ENCODE data around the gene TLE2. TPM values are rescaled to one million over a fixed set of nuclear protein-coding genes. Genes with fewer than 3 reads are reported as not detected.
"Not testable (repeated sequence)": the region's sequence is repeated elsewhere in the genome, so short reads cannot be mapped to it uniquely, and the experiment has no call there.

TLE2 gene
- polyA plus RNA-seq, 4 donors, result 39.1 to 68.7 (median 43.7) TPM

DNA sequence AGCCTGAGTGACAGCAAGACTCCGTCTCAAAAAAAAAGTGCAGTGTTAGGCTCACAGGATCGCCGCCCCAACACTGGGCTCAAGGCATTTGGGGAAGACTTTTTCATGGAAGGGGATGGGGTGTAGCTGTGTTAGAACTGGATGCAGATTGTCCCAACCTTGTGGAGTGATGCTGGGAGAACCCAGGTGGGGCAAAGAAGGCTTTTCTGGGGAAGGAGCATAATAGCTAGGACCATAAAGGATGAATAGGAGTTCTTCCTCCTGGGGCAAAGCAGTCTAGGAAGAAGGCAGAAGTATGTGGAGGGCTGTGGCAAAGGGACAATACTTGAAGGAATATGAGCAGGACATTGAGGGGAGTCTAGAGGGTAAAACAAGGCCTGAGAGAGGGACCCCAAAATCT, 40.5 kb downstream of the TLE2 start:
- DNase-seq (ENCODE audit: low read depth in 4 of 4, low spot score in 3 of 4), result no peak

DNA sequence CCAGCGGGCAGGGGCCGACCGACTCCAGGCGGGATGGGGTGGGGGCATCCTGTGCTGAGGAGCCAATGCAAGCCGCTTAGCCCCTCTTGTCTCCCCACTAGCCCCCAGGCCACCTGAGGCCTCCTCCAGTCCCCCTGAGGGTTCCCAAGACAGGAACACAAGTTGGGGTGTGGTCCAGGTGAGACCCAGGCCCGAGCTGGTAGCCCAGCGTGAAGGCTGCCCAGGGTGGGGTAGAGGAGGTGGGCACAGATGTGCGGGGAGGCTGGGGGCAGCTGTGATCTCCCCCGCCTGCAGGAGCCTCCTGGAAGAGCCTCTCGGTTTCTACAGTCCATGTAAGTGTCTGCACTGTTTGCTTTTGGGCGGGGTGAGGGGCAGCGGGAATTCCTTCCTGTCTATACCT, 41.3 kb downstream of the TLE2 start:
- DNase-seq (ENCODE audit: low read depth in 4 of 4, low spot score in 3 of 4), result no peak

DNA sequence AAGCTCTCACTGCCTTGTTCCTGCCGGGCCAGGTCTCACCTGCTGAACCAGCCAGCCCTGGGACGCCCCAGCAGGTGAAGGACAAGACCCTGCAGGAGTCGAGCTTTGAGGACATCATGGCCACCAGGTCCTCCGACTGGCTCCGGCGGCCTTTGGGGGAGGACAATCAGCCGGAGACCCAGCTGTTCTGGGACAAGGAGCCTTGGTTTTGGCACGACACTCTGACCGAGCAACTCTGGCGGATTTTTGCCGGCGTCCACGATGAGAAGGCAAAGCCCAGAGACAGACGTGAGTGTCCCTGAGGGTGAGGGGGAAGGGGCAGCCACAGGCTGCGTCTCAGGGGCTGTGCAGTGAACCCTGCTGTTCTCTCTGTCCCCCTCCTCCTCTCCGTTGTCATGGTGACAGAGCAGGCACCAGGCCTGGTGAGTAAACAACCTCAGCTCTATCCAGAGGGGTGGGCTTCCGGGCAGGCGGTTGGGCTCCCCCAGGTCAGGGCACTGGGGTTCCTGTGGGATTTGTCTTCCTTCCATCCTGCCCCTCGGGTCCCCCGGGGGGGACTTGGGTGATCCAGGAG, 42.0 kb downstream of the TLE2 start:
- no peak for DNase-seq (ENCODE audit: low read depth in 4 of 4, low spot score in 3 of 4)

DNA sequence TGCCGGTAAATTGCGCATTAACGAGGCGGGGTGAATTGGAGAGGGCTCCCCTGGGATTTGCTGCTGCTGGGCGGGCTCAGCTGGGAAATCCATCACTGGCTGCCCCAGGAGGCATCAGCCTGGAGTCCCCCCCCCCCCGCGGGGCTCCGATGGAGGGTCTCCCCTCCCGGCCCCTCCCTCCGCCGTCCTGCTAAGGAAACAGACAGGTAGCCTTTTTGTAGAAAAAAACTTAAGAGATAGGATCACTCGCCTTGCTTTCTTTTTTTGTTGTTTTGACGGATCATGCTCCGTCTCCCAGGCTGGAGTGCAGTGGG, 44.9 kb downstream of the TLE2 start:
- DNase-seq (ENCODE audit: low read depth in 4 of 4, low spot score in 3 of 4), result no peak

DNA sequence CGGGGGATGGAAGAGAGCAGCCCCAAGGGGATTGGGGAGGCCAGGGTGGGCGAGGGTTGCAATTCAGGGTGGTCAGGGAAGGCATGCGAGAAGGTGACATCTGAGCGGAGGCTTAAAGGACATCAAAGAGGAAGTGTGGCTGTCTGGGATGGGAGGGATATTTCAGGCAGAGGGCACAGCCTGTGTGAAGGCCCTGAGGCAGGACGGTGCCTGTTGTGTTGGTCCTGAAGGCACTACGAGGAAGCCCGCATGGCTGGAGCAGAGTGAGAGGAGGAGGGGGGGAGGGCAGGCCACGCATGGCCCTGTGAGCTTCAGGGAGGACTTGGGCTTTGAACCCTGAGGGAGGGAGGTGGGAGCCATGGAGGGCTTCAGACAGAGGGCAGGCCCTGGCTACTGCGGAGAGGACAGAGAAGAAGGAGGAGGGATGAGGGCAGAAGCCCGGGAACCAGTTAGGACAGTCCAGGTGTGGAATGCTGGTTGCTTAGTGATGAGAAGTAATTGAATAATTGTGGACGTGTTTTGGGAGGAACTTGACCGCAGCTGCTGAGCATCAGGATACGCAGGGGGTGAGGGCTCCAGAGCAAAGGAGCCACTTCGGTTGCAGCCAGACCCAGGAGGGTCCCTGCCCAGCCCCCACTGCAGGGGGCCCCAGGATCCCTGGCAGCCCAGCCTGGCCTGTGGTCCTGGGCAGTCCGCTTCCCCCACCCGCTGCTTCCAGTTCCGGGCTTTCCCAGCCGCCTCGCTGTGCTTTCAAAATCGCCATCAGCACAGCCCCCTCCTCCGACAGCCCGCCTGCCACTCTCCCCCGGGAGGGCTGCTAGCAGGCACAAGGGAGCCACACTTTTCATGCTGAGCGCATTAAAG, 45.5 kb downstream of the TLE2 start:
- DNase-seq (ENCODE audit: low read depth in 4 of 4, low spot score in 3 of 4), result no peak

DNA sequence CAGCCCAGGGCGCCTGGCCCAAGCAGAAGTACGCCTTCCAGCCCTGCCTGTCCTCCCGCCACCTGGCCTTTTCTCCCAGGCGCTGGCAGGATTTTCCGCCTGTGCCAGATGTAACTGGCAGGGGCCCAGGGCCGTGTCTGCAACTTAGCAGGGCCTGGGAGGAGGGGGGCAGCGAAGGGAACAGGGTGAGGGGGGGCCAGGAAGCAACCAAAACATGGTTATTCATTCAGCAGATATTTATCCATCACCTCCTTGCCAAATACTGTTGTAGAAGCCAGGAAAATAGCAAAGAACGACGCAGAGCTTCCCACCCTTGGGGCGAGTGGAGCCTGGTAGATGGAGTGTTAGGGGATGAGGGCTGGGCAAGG, 46.1 kb downstream of the TLE2 start:
- no peak for DNase-seq (ENCODE audit: low read depth in 4 of 4, low spot score in 3 of 4)

DNA sequence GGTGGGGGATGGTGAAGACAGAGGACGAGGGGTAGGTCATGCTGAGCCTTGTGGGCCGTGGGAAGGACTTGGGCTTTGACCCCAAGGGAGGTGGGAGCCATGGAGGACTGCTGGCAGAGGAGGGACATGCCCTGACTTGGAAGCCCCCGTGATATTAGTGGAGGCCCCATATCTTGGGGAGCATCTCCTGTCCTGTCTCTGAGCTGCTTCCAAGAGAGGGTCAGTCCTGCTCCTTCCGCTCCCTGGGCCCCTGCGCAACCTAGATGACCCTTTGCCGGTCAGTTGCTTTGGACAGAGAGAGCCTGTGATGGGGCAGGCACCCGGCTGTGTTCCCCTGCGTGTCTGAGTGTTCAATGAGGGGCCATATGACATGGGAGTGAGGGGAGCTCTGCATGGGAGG, 46.5 kb downstream of the TLE2 start:
- no peak for DNase-seq (ENCODE audit: low read depth in 4 of 4, low spot score in 3 of 4)

DNA sequence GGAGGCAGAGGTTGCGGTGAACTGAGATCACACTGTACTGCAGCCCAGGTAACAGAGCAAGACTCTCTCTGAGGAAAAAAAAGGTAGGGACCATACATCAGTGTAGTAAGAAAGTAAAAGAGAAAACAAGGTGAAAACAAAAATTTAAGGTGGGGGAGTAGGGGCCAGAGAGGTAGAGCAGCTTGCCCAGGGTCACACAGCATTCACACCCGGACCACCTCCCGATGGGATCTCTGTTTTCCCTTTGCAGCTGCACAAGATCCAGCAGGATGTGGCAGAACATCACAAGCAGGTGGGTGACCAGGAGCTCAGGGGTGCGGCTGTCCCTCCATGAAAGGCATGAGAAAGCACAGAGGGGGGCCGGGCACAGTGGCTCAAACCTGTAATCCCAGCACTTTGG, 47.2 kb downstream of the TLE2 start:
- no peak for DNase-seq (ENCODE audit: low read depth in 4 of 4, low spot score in 3 of 4)

DNA sequence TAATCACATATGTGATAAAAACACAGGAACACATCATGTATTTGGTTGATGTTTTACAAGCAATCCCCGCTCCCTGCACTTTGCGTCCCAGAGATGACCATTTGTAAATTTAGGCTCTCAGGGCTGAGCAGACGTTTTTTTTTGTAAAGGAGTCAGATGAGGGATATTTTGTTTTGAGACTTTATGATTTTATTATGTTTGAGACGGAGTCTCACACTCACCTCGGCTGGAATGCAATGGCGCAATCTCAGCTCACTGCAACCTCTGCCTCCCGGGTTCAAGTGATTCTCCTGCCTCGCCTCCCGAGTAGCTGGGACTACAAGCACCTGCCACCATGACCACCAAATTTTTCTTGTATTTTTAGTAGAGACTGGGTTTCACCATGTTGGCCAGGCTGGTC, 50.3 kb downstream of the TLE2 start:
- DNase-seq (ENCODE audit: low read depth in 4 of 4, low spot score in 3 of 4), result no peak

DNA sequence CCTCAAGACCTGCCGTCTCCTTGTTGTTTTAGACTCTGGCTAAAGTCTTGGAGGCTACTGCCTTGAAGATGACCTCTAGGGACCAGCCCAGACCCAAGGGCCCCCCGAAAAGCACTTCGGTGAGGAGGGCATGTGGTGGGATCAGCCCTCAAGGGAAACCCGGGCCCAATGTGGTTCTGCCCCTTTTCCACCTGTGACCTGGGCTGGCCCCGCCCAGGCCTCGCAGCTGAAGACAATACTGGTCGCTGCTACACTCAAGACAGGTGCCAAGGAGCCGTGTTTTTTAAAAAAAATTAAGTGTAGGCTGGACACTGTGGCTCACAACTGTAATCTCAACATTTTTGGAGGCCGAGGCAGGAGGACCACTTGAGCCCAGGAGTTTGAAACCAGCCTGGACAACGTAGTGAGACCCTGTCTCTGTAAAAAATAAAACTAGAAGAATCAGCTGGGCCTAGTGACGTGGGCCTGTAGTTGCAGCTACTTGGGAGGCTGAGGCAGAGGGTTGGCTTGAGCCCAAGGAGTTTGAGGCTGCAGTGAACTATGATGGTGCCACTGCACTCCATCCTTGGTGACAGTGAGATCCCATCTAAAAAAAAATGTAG, 50.8 kb downstream of the TLE2 start:
- no peak for DNase-seq (ENCODE audit: low read depth in 4 of 4, low spot score in 3 of 4)

DNA sequence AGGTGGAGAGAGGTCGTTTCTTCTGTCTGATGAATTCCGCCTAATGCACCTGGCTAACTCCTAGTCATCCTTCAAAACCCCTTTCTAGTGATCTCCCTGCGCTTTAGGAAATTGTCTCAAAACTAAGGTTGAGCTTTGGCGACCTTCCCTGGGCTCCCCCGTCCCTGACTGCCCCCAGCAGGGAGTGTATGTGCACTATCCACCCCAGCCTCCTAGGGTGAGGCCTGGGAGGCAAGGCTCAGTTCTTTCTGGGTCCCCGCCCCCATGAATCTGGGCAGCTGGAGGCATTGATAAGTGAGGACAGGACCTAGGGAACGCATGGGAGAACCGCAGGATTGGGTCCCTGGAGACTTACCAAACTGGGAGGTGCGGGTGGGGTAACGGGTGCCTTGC, 51.3 kb downstream of the TLE2 start:
- DNase-seq (ENCODE audit: low read depth in 4 of 4, low spot score in 3 of 4), result no peak

DNA sequence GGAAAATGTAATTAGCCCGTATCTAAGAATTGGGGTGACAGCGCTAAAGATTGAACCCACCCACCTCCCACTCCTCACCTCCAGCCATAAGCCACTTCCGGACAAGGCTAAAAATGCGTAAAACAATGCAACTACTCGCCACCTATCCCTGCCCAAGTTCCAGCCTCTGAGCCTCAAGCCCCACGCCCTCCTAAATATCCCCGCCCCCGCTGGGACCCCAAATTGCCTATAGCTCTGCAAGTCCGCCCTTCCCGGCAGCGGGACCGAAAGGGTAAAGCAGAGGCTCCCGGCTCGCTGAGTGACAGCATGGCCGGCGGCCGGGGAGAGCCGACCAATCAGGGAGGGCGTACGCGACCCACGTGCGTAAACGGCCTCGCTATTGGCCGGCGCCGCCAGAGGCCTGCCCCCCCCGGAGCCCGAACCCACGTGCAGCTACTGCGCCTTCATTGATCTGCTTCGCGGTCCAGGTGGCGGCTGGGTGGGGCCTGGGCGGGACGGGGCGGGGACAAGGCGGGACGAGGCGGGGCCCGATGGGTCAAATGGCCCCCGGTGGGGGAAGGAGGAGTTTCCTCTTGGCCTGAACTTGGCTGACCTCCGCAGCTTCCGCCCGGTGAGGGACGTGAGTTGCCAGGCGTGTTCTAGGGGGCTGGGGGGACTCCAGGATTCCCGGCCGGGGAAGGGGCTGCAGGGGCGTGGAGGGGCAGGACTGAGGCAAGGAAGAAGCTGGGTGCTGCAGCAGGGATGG, 51.9 kb downstream of the TLE2 start, which contains the start of gene TLE6:
TLE6 (plus strand) TSS at position 564 of the 745 bp plus-strand sequence. CDS start 670 bp downstream, outside the sequence.
- DNase-seq (ENCODE audit: low read depth in 4 of 4, low spot score in 3 of 4), result peak; percentile 81 to 88 (median 84)

DNA sequence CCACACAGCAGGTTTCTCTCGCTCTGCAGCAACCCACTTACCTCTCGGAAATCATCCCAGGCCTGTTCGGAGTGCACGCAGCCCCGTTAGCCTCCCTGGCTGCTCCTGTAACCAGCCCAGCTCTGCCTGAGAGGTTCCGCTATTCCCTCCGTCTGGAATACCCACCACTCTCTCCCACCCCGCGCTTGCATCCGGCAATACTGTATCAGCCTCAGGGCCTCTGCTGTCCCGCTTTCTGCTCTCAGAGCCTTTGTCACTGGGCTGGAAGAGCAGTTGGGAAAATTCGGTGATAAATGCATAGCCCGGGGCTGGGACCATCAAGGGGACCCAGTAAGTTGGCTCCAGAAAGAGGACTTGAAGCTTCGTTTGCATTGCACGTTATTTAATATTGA, 52.5 kb downstream of the TLE2 start:
- no peak for DNase-seq (ENCODE audit: low read depth in 4 of 4, low spot score in 3 of 4)

DNA sequence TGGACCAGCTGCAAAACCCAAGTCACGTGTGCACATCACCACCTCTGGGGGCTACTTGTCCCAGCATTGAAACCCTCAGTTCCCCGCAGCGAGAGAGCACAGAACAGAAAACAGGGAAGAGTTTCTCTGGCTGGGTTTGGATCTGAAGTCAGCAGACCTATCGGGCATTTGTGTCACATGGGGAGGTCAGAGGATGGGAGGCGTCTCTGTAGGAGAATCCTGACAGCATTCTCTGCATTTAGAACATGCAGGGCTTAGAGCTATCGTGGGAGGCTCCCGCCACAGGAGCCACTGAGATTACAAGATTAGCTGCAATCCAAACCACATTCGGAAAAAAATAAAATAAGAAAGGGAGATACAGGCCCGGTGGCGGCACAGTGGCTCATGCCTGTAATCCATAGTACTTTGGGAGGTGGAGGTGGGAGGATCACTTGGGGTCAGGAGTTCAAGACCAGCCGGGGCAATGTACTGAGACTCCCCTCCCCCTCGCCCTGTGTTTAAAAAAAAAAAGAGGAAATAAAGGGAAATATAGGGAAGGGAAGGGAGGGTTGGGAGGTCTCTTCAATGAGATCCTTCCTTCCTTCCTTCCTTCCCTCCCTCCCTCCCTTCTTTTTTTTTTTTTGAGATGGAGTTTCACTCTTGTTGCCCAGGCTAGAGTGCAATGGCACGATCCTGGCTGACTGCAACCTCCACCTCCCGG, 54.6 kb downstream of the TLE2 start:
- no peak for DNase-seq (ENCODE audit: low read depth in 4 of 4, low spot score in 3 of 4)

DNA sequence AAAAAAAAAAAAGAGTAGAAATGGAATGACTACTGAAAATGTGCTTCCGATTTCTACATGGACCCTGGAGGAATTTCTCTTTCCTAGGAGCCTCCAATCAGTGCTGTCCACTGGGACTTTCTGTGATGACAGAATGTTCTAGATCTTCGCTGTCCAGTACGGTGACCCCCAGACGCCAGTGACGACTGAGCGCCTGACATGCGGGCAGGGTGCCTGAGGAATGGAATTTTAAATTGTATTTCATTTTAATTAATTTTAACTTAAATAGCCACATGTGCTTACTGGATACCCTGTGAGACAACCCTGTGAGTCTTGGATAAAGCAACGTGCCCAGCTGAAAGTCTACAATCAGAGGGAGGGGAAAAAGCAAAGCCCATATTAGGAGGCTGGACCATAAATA, 55.9 kb downstream of the TLE2 start:
- DNase-seq (ENCODE audit: low read depth in 4 of 4, low spot score in 3 of 4), result no peak

DNA sequence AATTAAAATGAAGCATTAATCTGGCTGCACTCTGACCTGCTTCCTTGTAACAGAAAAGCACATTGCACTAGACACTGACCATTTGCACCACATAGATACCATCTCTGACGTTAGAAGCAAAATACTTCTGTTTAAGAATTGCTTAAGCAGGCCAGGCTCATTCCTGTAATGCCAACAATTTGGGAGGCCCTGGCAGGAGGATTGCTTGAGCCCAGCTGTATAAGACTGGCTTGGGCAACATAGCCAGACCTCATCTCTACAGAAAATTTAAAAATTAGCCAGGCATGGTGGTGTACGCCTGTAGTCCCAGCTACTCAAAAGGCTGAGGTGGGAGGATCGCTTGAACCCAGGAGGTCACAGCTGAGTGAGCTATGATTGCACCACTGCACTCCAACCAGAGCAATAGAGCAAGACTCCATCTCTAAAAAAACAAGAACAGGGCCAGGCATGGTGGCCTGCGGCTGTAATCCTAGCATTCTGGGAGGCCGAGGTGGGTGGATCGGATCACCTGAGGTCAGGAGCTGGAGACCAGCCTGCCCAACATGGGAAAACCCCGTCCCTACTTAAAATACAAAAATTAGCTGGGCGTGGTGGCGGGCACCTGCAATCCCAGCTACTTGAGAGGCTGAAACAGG, 58.8 kb downstream of the TLE2 start:
- DNase-seq (ENCODE audit: low read depth in 4 of 4, low spot score in 3 of 4), result no peak

DNA sequence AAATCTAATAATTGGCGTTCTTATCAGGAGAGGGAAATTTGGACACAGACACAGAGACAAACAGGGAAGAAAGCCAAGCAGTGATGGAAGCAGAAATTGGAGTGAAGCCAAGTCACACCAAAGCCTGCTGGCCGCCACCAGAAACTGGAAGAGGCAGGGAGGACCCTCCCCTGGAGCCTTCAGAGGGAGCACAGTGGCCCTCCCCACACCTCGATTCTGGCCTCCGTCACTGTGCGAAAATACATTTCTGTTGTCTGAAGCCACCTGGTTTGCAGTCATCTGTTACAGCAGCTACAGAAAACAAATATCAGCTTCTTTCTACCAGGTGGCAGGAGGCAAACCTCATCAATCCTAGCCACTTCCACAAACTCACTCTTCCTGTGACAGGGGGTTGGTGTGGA, 60.0 kb downstream of the TLE2 start:
- no peak for DNase-seq (ENCODE audit: low read depth in 4 of 4, low spot score in 3 of 4)

DNA sequence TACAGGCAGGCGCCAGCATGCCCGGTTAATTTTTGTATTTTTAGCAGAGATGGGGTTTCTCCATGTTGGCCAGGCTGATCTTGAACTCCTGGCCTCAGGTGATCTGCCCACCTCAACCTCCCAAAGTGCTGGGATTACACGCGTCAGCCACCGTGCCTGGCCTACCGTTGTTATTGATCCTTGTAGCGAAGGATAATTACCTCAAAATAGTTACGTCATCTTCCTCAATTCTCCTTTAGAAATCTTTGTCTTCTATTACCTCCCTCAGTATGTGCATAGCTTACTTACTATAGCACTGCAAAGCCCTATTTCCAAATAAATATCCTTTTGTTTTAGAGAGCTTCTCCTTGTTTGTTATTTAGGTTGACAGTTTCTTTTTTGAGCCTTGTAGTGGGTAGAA, 61.1 kb downstream of the TLE2 start:
- DNase-seq (ENCODE audit: low read depth in 4 of 4, low spot score in 3 of 4), result no peak

DNA sequence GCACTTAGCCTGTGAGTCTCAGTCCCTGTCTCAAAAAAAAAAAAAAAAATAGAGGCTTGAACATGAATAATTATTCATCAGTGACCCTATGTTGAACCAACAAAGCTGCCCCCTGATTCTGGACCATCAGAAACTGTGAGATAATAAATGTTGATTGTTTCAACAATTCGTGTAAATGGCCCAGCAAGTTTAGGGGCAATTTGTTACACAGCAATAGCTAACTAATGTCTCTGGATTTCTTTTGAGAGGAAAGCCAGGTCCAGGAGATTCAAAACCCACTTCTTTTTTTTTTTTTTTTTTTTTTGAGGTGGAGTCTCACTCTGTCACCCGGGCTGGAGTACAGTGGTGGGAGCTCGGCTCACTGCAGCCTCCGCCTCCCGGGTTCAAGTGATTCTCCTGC, 64.2 kb downstream of the TLE2 start:
- no peak for DNase-seq (ENCODE audit: low read depth in 4 of 4, low spot score in 3 of 4)

DNA sequence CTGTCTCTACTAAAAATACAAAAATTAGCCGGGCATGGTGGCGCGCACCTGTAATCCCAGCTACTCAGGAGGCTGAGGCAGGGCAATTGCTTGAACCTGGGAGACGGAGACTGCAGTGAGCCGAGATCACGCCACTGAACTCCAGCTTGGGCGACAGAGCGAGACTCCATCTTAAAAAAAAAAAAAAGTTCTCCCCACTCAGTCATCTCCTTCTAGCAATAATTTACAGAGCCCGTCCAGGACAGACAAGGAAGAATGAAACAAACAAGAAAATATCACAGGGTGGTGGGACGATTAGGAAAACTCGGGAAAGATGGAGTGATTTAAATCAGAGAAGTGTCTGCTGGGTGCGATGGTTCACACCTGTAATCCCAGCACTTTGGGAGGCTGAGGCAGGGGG, 65.4 kb downstream of the TLE2 start:
- not testable (repeated sequence) for DNase-seq (ENCODE audit: low read depth in 4 of 4, low spot score in 3 of 4)

Measured in left renal pelvis (tissue), 4 donors.